ENCODE results near the gene MRPL44.

The MRPL44 gene

DNA sequence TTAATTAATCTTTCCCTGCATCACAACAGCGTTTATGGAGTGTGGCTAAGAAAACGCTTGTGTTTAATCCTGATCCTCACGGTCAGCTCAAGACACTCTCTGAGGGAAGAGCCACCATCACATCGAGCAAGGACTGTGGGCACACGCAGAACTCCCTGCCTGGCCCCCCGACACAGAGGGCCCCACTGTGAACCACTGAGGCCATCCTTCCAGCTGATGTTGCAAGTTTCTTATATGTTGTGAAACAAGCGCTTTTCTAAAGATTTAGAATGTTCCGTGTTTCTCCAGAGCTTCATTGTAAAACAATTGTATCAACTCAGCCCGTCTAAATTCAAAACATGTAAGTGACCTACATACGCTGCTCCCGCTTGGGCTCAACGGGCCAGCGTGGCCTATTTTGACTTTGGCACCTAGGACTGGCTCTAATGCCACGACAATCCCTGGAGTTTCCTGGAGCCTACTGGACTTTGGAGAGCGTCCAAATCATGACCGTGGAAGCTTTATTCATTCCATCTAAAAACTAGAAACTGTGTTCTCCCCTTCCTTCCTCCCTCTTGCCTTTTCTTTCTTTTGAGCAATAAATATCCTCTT, 46.9 kb downstream of the MRPL44 start:
- peak overlapping the region; percentile 40 to 54 for H3K27ac Mint-ChIP-seq
- ATAC-seq = no peak
- no peak overlapping the region for H3K4me3 Mint-ChIP-seq
- H3K9me3 Mint-ChIP-seq = no peaks in the 10 kb centered on the region
- DNase-seq = no peak
- H3K27me3 Mint-ChIP-seq = no peaks in the 10 kb centered on the region
- no peaks in the 10 kb centered on the region for H3K4me1 Mint-ChIP-seq

GRCh38 chr2:224008702-224009261, 51.5 kb downstream of the MRPL44 start:
- DNase-seq (no peak), ATAC-seq (no peak)
- no peak overlapping the region for H3K4me3 Mint-ChIP-seq
- H3K4me1 Mint-ChIP-seq = peaks cover 12% of the 10 kb centered on the region
- H3K27ac Mint-ChIP-seq = no peak overlapping the region
- H3K9me3 Mint-ChIP-seq = no peaks in the 10 kb centered on the region
- no peaks in the 10 kb centered on the region for H3K27me3 Mint-ChIP-seq

- no peak for DNase-seq
- H3K27ac Mint-ChIP-seq = no peak overlapping the region
- ATAC-seq = no peak
These were observed 52.5 kb downstream of the MRPL44 start for GRCh38 chr2:224009605-224010315.

GRCh38 chr2:224011837-224012236, 54.6 kb downstream of the MRPL44 start:
- DNase-seq (no peak), ATAC-seq (no peak)
- H3K27me3 Mint-ChIP-seq = no peaks in the 10 kb centered on the region
- H3K4me3 Mint-ChIP-seq = no peak overlapping the region
- H3K9me3 Mint-ChIP-seq = no peaks in the 10 kb centered on the region
- H3K4me1 Mint-ChIP-seq = peaks cover 29% of the 10 kb centered on the region
- H3K27ac Mint-ChIP-seq = no peak overlapping the region

More at GRCh38 chr2:224009605-224010315, 52.5 kb downstream of the MRPL44 start:
- no peaks in the 10 kb centered on the region for H3K9me3 Mint-ChIP-seq
- peaks cover 12% of the 10 kb centered on the region for H3K4me1 Mint-ChIP-seq
- H3K4me3 Mint-ChIP-seq = no peak overlapping the region
- no peaks in the 10 kb centered on the region for H3K27me3 Mint-ChIP-seq

- Mint-ChIP-seq H3K4me1 (peaks cover 47% of the 10 kb centered on the region), H3K4me3 (no peak overlapping the region), H3K27ac (no peak overlapping the region), H3K9me3 (no peaks in the 10 kb centered on the region), H3K27me3 (no peaks in the 10 kb centered on the region)
- DNase-seq (no peak), ATAC-seq (no peak)
These were observed 57.1 kb downstream of the MRPL44 start for GRCh38 chr2:224014336-224014735.

- peak overlapping the region in 1 of 2 donors; percentile 26 for H3K27ac Mint-ChIP-seq
- peak overlapping the region in 1 of 2 donors; percentile 24 for H3K4me3 Mint-ChIP-seq
- H3K4me1 Mint-ChIP-seq = peaks cover 54% of the 10 kb centered on the region
- ATAC-seq (peak; percentile 92), DNase-seq (peak in 1 of 2 donors; percentile 29)
- no peaks in the 10 kb centered on the region for H3K27me3 Mint-ChIP-seq
- peaks cover 0 to 8% of the 10 kb centered on the region in 2 donors for H3K9me3 Mint-ChIP-seq
These were observed 59.7 kb downstream of the MRPL44 start for GRCh38 chr2:224016963-224017362.

Data from stimulated activated naive CD8-positive, alpha-beta T cell treated with anti-CD3 and anti-CD28 coated beads, Interleukin-15, amount 100 ng/mL, for 72 hours (primary cell).